Jurkat, Clone E6-1 (cell line): ENCODE measurements around the gene SCARB1.

Experiments
- DNase-seq: peaks from one replicate; pipeline ENCODE4 v3.0.0-alpha.2; 2011; ENCODE audit warnings: low read depth, low spot score
- H3K4me3 ChIP-seq: 2 replicates; pipeline ENCODE4 v1.5.1; 2011; ENCODE audit warnings: mild to moderate bottlenecking, low read length, control low read depth, moderate library complexity

SCARB1 gene

GRCh38 chr12:124754949-124755800 is 108.5 kb downstream of the SCARB1 start:
- H3K4me3 ChIP-seq: no peak overlapping the region
- peak; percentile 97 for DNase-seq

GRCh38 chr12:124754491-124754890 is 109.2 kb downstream of the SCARB1 start:
- DNase-seq: no peak
- no peak overlapping the region for H3K4me3 ChIP-seq

- no peak for DNase-seq
- H3K4me3 ChIP-seq: no peak overlapping the region
These were observed 109.7 kb downstream of the SCARB1 start for GRCh38 chr12:124753993-124754392.

GRCh38 chr12:124753228-124753591 is 110.5 kb downstream of the SCARB1 start:
- no peak for DNase-seq

GRCh38 chr12:124752437-124753227 is 111.0 kb downstream of the SCARB1 start:
- no peak for DNase-seq
- H3K4me3 ChIP-seq: no peak overlapping the region

More at GRCh38 chr12:124753228-124753591, 110.5 kb downstream of the SCARB1 start:
- no peak overlapping the region for H3K4me3 ChIP-seq

GRCh38 chr12:124751654-124752355 is 111.9 kb downstream of the SCARB1 start:
- no peak overlapping the region for H3K4me3 ChIP-seq
- no peak for DNase-seq

GRCh38 chr12:124750787-124751471 is 112.7 kb downstream of the SCARB1 start:
- no peak overlapping the region for H3K4me3 ChIP-seq
- DNase-seq: no peak

- no peak overlapping the region for H3K4me3 ChIP-seq
- DNase-seq: no peak
These were observed 113.5 kb downstream of the SCARB1 start for GRCh38 chr12:124750149-124750656.

- DNase-seq: no peak
- H3K4me3 ChIP-seq: no peak overlapping the region
These were observed 113.9 kb downstream of the SCARB1 start for GRCh38 chr12:124749725-124750124.

GRCh38 chr12:124747426-124748161 is 116.1 kb downstream of the SCARB1 start:
- DNase-seq: no peak
- no peak overlapping the region for H3K4me3 ChIP-seq

- no peak overlapping the region for H3K4me3 ChIP-seq
- no peak for DNase-seq
These were observed 116.8 kb downstream of the SCARB1 start for GRCh38 chr12:124746649-124747425.

GRCh38 chr12:124745891-124746570 is 117.6 kb downstream of the SCARB1 start:
- H3K4me3 ChIP-seq: no peak overlapping the region
- no peak for DNase-seq

GRCh38 chr12:124745465-124745890 is 118.2 kb downstream of the SCARB1 start:
- DNase-seq: no peak
- H3K4me3 ChIP-seq: no peak overlapping the region

GRCh38 chr12:124744659-124745464 is 118.8 kb downstream of the SCARB1 start:
- no peak overlapping the region for H3K4me3 ChIP-seq
- DNase-seq: peak; percentile 42

GRCh38 chr12:124744273-124744640 is 119.4 kb downstream of the SCARB1 start:
- DNase-seq: no peak
- no peak overlapping the region for H3K4me3 ChIP-seq
